ENCODE measurements around the gene EPC2. TPM values are rescaled to one million over a fixed set of nuclear protein-coding genes. Genes with fewer than 3 reads are reported as not detected.

EPC2 gene
- total RNA-seq, 1 experiment from 2014 or later, result 20.3 TPM

DNA sequence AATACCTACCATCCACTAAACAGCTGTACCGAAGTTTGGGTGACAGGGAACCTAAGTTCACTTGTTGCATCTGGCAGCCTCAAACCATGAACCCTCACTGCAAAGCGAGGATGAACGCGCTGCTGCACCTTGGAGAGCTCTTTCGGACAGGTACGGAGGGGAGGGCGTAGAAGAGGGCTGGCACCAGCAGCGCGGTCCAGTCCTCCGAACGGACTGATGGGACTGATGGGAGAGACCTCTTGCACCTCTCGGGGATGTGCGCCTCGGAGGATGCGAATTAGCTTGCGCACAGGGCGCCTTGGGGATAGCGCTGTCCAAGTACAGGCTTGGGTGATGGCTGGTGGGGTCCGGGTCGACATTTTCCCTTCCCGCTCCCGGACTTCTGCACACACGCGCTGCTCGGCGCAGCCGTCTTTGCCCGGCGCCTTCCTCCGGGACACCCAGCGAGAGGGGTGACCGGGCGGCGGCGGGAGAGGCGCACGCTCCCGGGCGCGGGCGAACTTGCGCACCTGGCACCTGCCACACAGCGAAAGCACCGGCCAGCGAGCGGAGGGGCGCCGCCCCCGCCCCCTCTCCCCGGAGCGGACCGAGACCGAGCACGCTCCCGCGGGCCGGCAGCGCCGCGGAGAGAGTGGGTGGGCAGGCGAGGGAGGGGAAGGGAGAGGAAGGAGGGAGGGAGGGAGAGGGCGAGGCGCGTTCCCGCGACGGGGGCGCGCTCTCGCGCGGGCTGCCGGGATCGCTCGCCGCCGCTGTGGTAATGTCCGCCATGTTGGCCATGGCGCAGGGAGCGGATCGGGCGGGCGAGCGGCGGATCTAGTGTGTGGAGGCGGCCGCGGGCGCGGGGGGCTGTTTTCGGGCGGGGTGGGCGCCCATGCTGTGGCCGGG lies at the start of gene EPC2 (continued):
- TF ChIP-seq ZNF281 (CRISPR knock-in tag; IDR thresholded peaks at IDR 0.05), result no peak
- no peak for TF ChIP-seq FOXJ3 (CRISPR knock-in tag; IDR thresholded peaks at IDR 0.05; ENCODE audit: borderline replicate concordance)
- TF ChIP-seq ETV6 (CRISPR knock-in tag; IDR thresholded peaks at IDR 0.05), result peak; percentile 81
- TF ChIP-seq, protein P1, sequence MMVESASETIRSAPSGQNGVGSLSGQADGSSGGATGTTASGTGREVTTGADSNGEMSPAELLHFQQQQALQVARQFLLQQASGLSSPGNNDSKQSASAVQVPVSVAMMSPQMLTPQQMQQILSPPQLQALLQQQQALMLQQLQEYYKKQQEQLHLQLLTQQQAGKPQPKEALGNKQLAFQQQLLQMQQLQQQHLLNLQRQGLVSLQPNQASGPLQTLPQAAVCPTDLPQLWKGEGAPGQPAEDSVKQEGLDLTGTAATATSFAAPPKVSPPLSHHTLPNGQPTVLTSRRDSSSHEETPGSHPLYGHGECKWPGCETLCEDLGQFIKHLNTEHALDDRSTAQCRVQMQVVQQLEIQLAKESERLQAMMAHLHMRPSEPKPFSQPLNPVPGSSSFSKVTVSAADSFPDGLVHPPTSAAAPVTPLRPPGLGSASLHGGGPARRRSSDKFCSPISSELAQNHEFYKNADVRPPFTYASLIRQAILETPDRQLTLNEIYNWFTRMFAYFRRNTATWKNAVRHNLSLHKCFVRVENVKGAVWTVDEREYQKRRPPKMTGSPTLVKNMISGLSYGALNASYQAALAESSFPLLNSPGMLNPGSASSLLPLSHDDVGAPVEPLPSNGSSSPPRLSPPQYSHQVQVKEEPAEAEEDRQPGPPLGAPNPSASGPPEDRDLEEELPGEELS (CRISPR knock-in tag; IDR thresholded peaks at IDR 0.05), result peak; percentile 89; the same call in 1 of the 2 replicates
- peak; percentile 88; the same call in 1 of the 2 replicates for TF ChIP-seq FOXP1 (CRISPR knock-in tag; IDR thresholded peaks at IDR 0.05; ENCODE audit: borderline replicate concordance)
- no peak for TF ChIP-seq PRRX2 (CRISPR knock-in tag; IDR thresholded peaks at IDR 0.05)
- peak; percentile 82; the same call in 1 of the 2 replicates for TF ChIP-seq SMAD3 (CRISPR knock-in tag; IDR thresholded peaks at IDR 0.05; ENCODE audit: borderline replicate concordance)
- peak; percentile 83 for TF ChIP-seq MAX (CRISPR knock-in tag; IDR thresholded peaks at IDR 0.05)
- TF ChIP-seq ZNF121 (CRISPR knock-in tag; IDR thresholded peaks at IDR 0.05), result peak; percentile 38; the same call in 1 of the 2 replicates
- TF ChIP-seq, protein P2, sequence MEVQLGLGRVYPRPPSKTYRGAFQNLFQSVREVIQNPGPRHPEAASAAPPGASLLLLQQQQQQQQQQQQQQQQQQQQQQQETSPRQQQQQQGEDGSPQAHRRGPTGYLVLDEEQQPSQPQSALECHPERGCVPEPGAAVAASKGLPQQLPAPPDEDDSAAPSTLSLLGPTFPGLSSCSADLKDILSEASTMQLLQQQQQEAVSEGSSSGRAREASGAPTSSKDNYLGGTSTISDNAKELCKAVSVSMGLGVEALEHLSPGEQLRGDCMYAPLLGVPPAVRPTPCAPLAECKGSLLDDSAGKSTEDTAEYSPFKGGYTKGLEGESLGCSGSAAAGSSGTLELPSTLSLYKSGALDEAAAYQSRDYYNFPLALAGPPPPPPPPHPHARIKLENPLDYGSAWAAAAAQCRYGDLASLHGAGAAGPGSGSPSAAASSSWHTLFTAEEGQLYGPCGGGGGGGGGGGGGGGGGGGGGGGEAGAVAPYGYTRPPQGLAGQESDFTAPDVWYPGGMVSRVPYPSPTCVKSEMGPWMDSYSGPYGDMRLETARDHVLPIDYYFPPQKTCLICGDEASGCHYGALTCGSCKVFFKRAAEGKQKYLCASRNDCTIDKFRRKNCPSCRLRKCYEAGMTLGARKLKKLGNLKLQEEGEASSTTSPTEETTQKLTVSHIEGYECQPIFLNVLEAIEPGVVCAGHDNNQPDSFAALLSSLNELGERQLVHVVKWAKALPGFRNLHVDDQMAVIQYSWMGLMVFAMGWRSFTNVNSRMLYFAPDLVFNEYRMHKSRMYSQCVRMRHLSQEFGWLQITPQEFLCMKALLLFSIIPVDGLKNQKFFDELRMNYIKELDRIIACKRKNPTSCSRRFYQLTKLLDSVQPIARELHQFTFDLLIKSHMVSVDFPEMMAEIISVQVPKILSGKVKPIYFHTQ (CRISPR knock-in tag; IDR thresholded peaks at IDR 0.05), result no peak
- peak; percentile 56; the same call in 1 of the 2 replicates for TF ChIP-seq KAT7 (CRISPR knock-in tag; IDR thresholded peaks at IDR 0.05; ENCODE audit: borderline replicate concordance)
- peak; percentile 64; the same call in 1 of the 2 replicates for TF ChIP-seq RELA (CRISPR knock-in tag; IDR thresholded peaks at IDR 0.05; ENCODE audit: borderline replicate concordance)
- no peak for TF ChIP-seq NFATC4 (CRISPR knock-in tag; IDR thresholded peaks at IDR 0.05)
- TF ChIP-seq NFE2L1 (CRISPR knock-in tag; IDR thresholded peaks at IDR 0.05), result no peak; the same call in 1 of the 2 replicates
- TF ChIP-seq E2F5 (CRISPR knock-in tag; IDR thresholded peaks at IDR 0.05), result peak; percentile 78
- peak; percentile 66; the same call in 1 of the 2 replicates for TF ChIP-seq TEAD1 (CRISPR knock-in tag; IDR thresholded peaks at IDR 0.05)
- TF ChIP-seq MYBL2 (CRISPR knock-in tag; IDR thresholded peaks at IDR 0.05), result no peak; the same call in 1 of the 2 replicates
- TF ChIP-seq ZNF532 (CRISPR knock-in tag; IDR thresholded peaks at IDR 0.05; ENCODE audit: borderline replicate concordance), result no peak
- TF ChIP-seq, protein P3, sequence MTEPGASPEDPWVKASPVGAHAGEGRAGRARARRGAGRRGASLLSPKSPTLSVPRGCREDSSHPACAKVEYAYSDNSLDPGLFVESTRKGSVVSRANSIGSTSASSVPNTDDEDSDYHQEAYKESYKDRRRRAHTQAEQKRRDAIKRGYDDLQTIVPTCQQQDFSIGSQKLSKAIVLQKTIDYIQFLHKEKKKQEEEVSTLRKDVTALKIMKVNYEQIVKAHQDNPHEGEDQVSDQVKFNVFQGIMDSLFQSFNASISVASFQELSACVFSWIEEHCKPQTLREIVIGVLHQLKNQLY (CRISPR knock-in tag; IDR thresholded peaks at IDR 0.05), result peak; percentile 81; the same call in 1 of the 2 replicates

Measured in WTC11 (cell line).